ENCODE data around the gene RNF115.

DNA sequence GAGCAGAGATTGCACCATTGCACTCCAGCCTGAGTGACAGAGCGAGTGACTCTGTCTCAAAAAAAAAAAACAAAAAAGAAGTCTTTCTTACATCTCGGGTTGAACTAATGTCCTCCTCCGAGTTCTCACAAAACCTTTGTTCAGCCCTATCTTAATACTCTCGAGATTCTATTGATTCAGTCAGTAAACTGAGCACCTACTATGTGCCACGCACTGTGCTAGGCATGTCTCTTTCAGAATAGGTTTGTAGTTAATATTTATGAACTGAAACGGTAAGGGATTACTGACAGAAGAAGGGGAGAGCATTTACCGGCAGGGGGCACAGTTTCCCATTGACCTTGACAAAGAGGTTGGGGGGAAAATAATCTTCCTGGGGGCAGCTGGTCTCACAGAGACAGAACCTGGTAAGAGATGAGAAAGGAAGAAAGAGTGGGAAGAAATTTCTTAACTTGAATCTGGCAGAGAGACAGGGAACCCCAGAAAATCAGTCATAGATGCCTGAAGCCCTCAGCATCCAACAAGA lies 31.6 kb upstream of the RNF115 start:
- TF ChIP-seq, protein P1, sequence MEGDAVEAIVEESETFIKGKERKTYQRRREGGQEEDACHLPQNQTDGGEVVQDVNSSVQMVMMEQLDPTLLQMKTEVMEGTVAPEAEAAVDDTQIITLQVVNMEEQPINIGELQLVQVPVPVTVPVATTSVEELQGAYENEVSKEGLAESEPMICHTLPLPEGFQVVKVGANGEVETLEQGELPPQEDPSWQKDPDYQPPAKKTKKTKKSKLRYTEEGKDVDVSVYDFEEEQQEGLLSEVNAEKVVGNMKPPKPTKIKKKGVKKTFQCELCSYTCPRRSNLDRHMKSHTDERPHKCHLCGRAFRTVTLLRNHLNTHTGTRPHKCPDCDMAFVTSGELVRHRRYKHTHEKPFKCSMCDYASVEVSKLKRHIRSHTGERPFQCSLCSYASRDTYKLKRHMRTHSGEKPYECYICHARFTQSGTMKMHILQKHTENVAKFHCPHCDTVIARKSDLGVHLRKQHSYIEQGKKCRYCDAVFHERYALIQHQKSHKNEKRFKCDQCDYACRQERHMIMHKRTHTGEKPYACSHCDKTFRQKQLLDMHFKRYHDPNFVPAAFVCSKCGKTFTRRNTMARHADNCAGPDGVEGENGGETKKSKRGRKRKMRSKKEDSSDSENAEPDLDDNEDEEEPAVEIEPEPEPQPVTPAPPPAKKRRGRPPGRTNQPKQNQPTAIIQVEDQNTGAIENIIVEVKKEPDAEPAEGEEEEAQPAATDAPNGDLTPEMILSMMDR (IDR thresholded peaks at IDR 0.05): no peak
- TF ChIP-seq POLR2A (IDR thresholded peaks at IDR 0.05): no peak

Data from gastroesophageal sphincter (tissue), 3 donors.